ENCODE data around the gene PTPN5.

DNA sequence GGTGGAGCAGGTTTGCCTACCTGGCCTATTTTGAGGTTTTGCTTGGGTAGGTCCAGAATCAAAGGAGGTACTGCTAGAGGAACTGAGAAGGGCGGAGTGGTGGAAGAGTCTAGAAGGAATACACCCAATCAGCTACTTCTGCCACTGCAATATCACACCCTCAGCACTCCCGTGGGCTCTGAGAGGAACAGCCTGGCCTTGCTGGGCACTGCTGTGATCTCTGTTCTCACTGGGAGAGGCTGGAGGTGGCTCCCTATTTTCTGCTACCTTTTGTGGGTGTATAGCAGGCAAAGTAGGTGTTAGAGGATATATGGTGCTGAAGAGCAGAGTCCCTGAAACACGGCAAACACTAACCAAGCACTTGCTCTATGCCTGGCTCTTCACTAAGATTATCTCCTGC, 40.7 kb downstream of the PTPN5 start:
- TF ChIP-seq, protein P1, sequence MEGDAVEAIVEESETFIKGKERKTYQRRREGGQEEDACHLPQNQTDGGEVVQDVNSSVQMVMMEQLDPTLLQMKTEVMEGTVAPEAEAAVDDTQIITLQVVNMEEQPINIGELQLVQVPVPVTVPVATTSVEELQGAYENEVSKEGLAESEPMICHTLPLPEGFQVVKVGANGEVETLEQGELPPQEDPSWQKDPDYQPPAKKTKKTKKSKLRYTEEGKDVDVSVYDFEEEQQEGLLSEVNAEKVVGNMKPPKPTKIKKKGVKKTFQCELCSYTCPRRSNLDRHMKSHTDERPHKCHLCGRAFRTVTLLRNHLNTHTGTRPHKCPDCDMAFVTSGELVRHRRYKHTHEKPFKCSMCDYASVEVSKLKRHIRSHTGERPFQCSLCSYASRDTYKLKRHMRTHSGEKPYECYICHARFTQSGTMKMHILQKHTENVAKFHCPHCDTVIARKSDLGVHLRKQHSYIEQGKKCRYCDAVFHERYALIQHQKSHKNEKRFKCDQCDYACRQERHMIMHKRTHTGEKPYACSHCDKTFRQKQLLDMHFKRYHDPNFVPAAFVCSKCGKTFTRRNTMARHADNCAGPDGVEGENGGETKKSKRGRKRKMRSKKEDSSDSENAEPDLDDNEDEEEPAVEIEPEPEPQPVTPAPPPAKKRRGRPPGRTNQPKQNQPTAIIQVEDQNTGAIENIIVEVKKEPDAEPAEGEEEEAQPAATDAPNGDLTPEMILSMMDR (IDR thresholded peaks at IDR 0.05 in 2 of 3, conservative IDR thresholded peaks at IDR 0.05 in 1 of 3; ENCODE audit: borderline replicate concordance in 1 of 3, insufficient read depth in 1 of 3, low read depth in 2 of 3, low read length in 2 of 3) = no peak
- TF ChIP-seq SIN3A (IDR thresholded peaks at IDR 0.05; ENCODE audit: low read depth) = no peak
- TF ChIP-seq POLR2A (IDR thresholded peaks at IDR 0.05; ENCODE audit: borderline replicate concordance, extremely low read depth, insufficient read depth, insufficient read length) = no peak
